CD14-positive monocyte (primary cell): ENCODE measurements around the gene INO80. TPM values are rescaled to one million over a fixed set of nuclear protein-coding genes. Genes with fewer than 3 reads are reported as not detected.
A peak's percentile ranks its signal among the peaks of the same experiment; 100 is the strongest.

Experiments used
- DNase-seq, 3 donors: peaks; one replicate each; pipeline ENCODE4 v3.0.0-alpha.2; 2011 to 2022
- H2AFZ ChIP-seq: 2 replicates; pipeline ENCODE4 v1.6.0; 2012; ENCODE audit warnings: mild to moderate bottlenecking, low read depth, low read length, inconsistent platforms; ENCODE audit not compliant: insufficient read depth, poor library complexity, severe bottlenecking
- H3K27ac ChIP-seq, 2 donors: 1 replicate in 1 of 2; 2 replicates in 1 of 2; pipeline ENCODE4 v1.5.1; 2012 to 2013; ENCODE audit warnings: low read length in 2 of 2, control low read depth in 1 of 2, inconsistent platforms in 1 of 2, low read depth in 1 of 2, mild to moderate bottlenecking in 1 of 2
- H3K27me3 ChIP-seq, 2 donors: one replicate each; pipeline versions ENCODE4 v1.6.0 to v1.6.1; 2011 to 2013; ENCODE audit warnings: low read length in 2 of 2; ENCODE audit not compliant: control insufficient read depth in 2 of 2, insufficient read depth in 2 of 2
- H3K36me3 ChIP-seq, 2 donors: replicated peaks in 1 of 2; 1 replicate in 1 of 2; 2 replicates in 1 of 2; pipeline versions ENCODE4 v1.5.1 to v1.6.1; 2012 to 2013; ENCODE audit warnings: low read length in 2 of 2, control low read depth in 1 of 2, inconsistent platforms in 1 of 2, mild to moderate bottlenecking in 1 of 2; ENCODE audit not compliant: insufficient read depth in 2 of 2, control insufficient read depth in 1 of 2
- H3K4me1 ChIP-seq, 2 donors: 1 replicate in 1 of 2; 2 replicates in 1 of 2; pipeline versions ENCODE4 v1.5.1 to v1.6.1; 2012 to 2013; ENCODE audit warnings: low read length in 2 of 2, control low read depth in 1 of 2, inconsistent platforms in 1 of 2, mild to moderate bottlenecking in 1 of 2, moderate library complexity in 1 of 2; ENCODE audit not compliant: insufficient read depth in 2 of 2, control insufficient read depth in 1 of 2
- H3K4me2 ChIP-seq: replicated peaks from 2 replicates; pipeline ENCODE3; 2012; ENCODE audit warnings: low read length, moderate library complexity, mild to moderate bottlenecking; ENCODE audit not compliant: poor library complexity, severe bottlenecking; ENCODE audit errors: extremely low read depth
- H3K4me3 ChIP-seq, 3 experiments: fragments of 200-600 bp in 1 of 3; sonication (generic) in 1 of 3; replicated peaks in 1 of 3; 1 replicate in 2 of 3; 2 replicates in 1 of 3; pipeline ENCODE4 v1.5.1; 2011 to 2013; ENCODE audit warnings: low read length in 3 of 3, mild to moderate bottlenecking in 3 of 3, control low read depth in 2 of 3, low read depth in 2 of 3, inconsistent platforms in 1 of 3, moderate library complexity in 1 of 3
- H3K79me2 ChIP-seq: 2 replicates; pipeline ENCODE4 v1.6.0; 2012; ENCODE audit warnings: mild to moderate bottlenecking, control low read depth, inconsistent platforms, low read length, moderate library complexity; ENCODE audit not compliant: insufficient read depth
- H3K9ac ChIP-seq: 2 replicates; pipeline ENCODE4 v1.6.0; 2017; ENCODE audit warnings: low read length, mild to moderate bottlenecking; ENCODE audit not compliant: insufficient read depth, poor library complexity, severe bottlenecking
- H3K9me3 ChIP-seq, 2 donors: replicated peaks in 1 of 2; 1 replicate in 1 of 2; 2 replicates in 1 of 2; pipeline versions ENCODE4 v1.5.1 to v1.6.1; 2012 to 2013; ENCODE audit warnings: low read length in 2 of 2, control low read depth in 1 of 2; ENCODE audit not compliant: control insufficient read depth in 1 of 2, insufficient read depth in 1 of 2
- H4K20me1 ChIP-seq: 2 replicates; pipeline ENCODE4 v1.6.0; 2012; ENCODE audit warnings: mild to moderate bottlenecking, low read length, control low read depth, moderate library complexity; ENCODE audit not compliant: insufficient read depth
- H3K27ac Mint-ChIP-seq, 7 donors: one replicate each; pipeline ENCODE4 v1.8.0; 2020; ENCODE audit warnings: mild to moderate bottlenecking in 7 of 7, mixed read lengths in 7 of 7, moderate library complexity in 6 of 7, inconsistent platforms in 2 of 7
- H3K27me3 Mint-ChIP-seq, 3 donors: one replicate each; pipeline ENCODE4 v1.8.0; 2021 to 2022; ENCODE audit warnings: low read depth in 3 of 3, mild to moderate bottlenecking in 3 of 3, mixed read lengths in 3 of 3, moderate library complexity in 3 of 3, inconsistent platforms in 1 of 3
- H3K36me3 Mint-ChIP-seq, 2 donors: one replicate each; pipeline ENCODE4 v1.8.0; 2020; ENCODE audit warnings: mixed read lengths in 2 of 2, inconsistent platforms in 1 of 2, mild to moderate bottlenecking in 1 of 2
- H3K4me1 Mint-ChIP-seq: one replicate; pipeline ENCODE4 v1.8.0; 2020; ENCODE audit warnings: mild to moderate bottlenecking, mixed read lengths
- H3K4me3 Mint-ChIP-seq, 2 donors: one replicate each; pipeline ENCODE4 v1.8.0; 2020; ENCODE audit warnings: mild to moderate bottlenecking in 2 of 2, mixed read lengths in 2 of 2, moderate library complexity in 1 of 2
- H3K9me3 Mint-ChIP-seq, 7 donors: one replicate each; pipeline ENCODE4 v1.8.0; 2020 to 2022; ENCODE audit warnings: mixed read lengths in 7 of 7, mild to moderate bottlenecking in 6 of 7, moderate library complexity in 6 of 7, inconsistent platforms in 2 of 7
- WGBS: methylation state at CpG from one replicate; pipeline ENCODE4 v1.1.5; 2013; ENCODE audit warnings: missing lambda C conversion rate; ENCODE audit not compliant: insufficient coverage; 5-methylcytosine and 5-hydroxymethylcytosine counted together
- intact Hi-C, 2 donors: fragments of 100-400 bp; cut with micrococcal nuclease; formaldehyde crosslinking; loops; one replicate each; pipeline versions ENCODE4 v1.15.0 to v1.15.1; 2023
- polyA plus RNA-seq, 3 donors: library from polyadenylated mRNA; depleted of rRNA in 1 of 3; unstranded in 2 of 3; stranded (reverse) in 1 of 3; fragments of 300-500 nt in 2 of 3; fragments of >200 nt in 1 of 3; fragmentation: Illumina TruSeq in 2 of 3; gene quantifications; 1 replicate in 2 of 3; 2 replicates in 1 of 3; pipeline ENCODE4 v1.2.3, GENCODE V29; 2012 to 2021
- TF ChIP-seq, protein P1 (sequence below): fragments of 200-600 bp; IDR thresholded peaks from one replicate; pipeline ENCODE4 v1.8.0; 2022; ENCODE audit warnings: antibody characterized with exemption, mild to moderate bottlenecking

Gene INO80
- polyA plus RNA-seq, 3 donors = 2.3 to 13.1 (median 2.4) TPM

DNA sequence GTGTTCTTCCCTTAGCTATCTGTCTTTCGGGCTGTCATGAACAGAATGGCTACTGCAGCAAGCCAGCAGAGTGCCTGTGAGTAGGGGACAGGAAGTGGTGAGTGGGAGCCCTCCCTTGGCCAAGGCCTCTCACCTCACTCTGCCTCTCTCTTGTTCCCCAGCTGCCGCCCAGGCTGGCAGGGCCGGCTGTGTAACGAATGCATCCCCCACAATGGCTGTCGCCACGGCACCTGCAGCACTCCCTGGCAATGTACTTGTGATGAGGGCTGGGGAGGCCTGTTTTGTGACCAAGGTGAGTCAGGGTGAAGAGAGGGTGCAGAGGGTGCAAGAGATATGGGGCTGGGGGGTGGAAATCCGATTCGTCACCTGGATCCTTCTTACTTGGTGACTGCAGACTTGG lies 183.9 kb downstream of the INO80 start:
- Mint-ChIP-seq H3K36me3 (peaks cover 5 to 10% of the 10 kb centered on the region in 2 donors), H3K27me3 (peaks cover 55 to 65% (median 57%) of the 10 kb centered on the region in 3 donors), H3K9me3 (peaks cover 0 to 30% (median 10%) of the 10 kb centered on the region in 7 donors), H3K4me3 (peak overlapping the region in 1 of 2 donors; percentile 93), H3K27ac (no peak overlapping the region), H3K4me1 (peaks cover 42% of the 10 kb centered on the region)
- DNase-seq = no peak
- H3K9ac ChIP-seq = no peak overlapping the region
- no peak overlapping the region for H3K4me3 ChIP-seq
- peaks cover 41 to 50% of the 10 kb centered on the region in 2 donors for H3K4me1 ChIP-seq
- TF ChIP-seq, protein P1, sequence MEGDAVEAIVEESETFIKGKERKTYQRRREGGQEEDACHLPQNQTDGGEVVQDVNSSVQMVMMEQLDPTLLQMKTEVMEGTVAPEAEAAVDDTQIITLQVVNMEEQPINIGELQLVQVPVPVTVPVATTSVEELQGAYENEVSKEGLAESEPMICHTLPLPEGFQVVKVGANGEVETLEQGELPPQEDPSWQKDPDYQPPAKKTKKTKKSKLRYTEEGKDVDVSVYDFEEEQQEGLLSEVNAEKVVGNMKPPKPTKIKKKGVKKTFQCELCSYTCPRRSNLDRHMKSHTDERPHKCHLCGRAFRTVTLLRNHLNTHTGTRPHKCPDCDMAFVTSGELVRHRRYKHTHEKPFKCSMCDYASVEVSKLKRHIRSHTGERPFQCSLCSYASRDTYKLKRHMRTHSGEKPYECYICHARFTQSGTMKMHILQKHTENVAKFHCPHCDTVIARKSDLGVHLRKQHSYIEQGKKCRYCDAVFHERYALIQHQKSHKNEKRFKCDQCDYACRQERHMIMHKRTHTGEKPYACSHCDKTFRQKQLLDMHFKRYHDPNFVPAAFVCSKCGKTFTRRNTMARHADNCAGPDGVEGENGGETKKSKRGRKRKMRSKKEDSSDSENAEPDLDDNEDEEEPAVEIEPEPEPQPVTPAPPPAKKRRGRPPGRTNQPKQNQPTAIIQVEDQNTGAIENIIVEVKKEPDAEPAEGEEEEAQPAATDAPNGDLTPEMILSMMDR = no peak
- H3K27ac ChIP-seq = no peak overlapping the region
- no peaks in the 10 kb centered on the region for H4K20me1 ChIP-seq
- peaks cover 0 to 32% of the 10 kb centered on the region in 2 donors for H3K9me3 ChIP-seq
- H2AFZ ChIP-seq = no peak overlapping the region
- H3K36me3 ChIP-seq = no peaks in the 10 kb centered on the region
- no peak overlapping the region for H3K4me2 ChIP-seq
- H3K79me2 ChIP-seq = no peaks in the 10 kb centered on the region
- 61% methylated on average over 5 of the region's 8 CpGs for WGBS
- intact Hi-C loops = no loop called here
- peaks cover 36 to 60% of the 10 kb centered on the region in 2 donors for H3K27me3 ChIP-seq

DNA sequence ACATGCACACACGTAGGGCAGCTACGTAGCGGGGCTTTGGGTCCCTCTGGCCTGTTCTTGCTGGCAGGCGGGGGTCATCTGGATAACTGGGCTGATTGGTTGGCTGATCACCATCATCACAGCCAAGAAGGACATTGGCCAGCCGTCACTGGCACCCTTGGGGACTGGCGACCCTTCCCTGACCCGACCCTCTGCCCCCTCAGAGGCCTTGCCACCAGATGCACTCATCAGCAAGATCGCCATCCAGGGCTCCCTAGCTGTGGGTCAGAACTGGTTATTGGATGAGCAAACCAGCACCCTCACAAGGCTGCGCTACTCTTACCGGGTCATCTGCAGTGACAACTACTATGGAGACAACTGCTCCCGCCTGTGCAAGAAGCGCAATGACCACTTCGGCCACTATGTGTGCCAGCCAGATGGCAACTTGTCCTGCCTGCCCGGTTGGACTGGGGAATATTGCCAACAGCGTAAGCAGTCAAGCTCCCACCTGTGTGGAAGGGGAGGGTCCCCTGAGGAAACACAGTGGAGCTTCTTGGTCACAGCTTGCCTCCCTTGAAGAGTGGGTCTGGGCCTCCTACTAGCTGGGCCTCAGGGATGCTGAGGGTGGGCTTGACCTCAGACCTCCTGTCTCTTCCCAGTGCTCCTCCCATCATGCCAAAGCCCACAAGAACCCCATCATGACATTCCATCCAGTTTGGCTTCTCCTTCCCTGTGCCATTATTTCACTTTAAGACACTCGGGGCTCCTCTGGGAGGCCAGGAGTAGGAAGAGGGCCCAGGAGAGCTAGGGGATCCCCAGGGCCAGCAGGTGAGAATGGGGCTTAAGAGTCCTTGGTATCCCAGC lies 184.6 kb downstream of the INO80 start:
- Mint-ChIP-seq H3K27ac (peak overlapping the region in 1 of 7 donors; percentile 50), H3K4me1 (peaks cover 48% of the 10 kb centered on the region), H3K9me3 (peaks cover 0 to 36% (median 13%) of the 10 kb centered on the region in 7 donors), H3K27me3 (peaks cover 62 to 71% (median 62%) of the 10 kb centered on the region in 3 donors), H3K4me3 (peak overlapping the region in 1 of 2 donors; percentile 93), H3K36me3 (peaks cover 6 to 13% of the 10 kb centered on the region in 2 donors)
- Histone ChIP-seq H3K27me3 (peaks cover 40 to 66% of the 10 kb centered on the region in 2 donors), H2AFZ (no peak overlapping the region), H3K9ac (no peak overlapping the region), H3K4me3 (no peak overlapping the region), H3K36me3 (no peaks in the 10 kb centered on the region), H3K4me2 (no peak overlapping the region), H3K79me2 (no peaks in the 10 kb centered on the region), H4K20me1 (no peaks in the 10 kb centered on the region), H3K4me1 (peaks cover 46 to 57% of the 10 kb centered on the region in 2 donors), H3K27ac (no peak overlapping the region), H3K9me3 (peaks cover 0 to 38% of the 10 kb centered on the region in 2 donors)
- 93% methylated on average over 15 of the region's 16 CpGs for WGBS
- intact Hi-C loops = no loop called here
- TF ChIP-seq, protein P1 = no peak
- no peak for DNase-seq
